K562 (cell line): Measurements from ENCODE around the gene ARHGAP26. TPM values are rescaled to one million over a fixed set of nuclear protein-coding genes. Genes with fewer than 3 reads are reported as not detected.

Experiments
- IRF1 ChIP-seq: sonication (generic); formaldehyde crosslinking; IDR thresholded peaks from 2 replicates; pipeline ENCODE4 v1.8.0; 2022; ENCODE audit warnings: missing genetic modification reagents, mild to moderate bottlenecking, borderline replicate concordance
- LARP7 ChIP-seq: fragments of 450-650 bp; IDR thresholded peaks from 2 replicates; pipeline ENCODE4 v1.6.1; 2016
- MEF2D ChIP-seq: conservative IDR thresholded peaks from 2 replicates; pipeline ENCODE4 v1.6.1; 2016; ENCODE audit warnings: low read depth, missing genetic modification characterization, missing compliant biosample characterization
- PBX2 ChIP-seq, 2 experiments: IDR thresholded peaks in 1 of 2; conservative IDR thresholded peaks in 1 of 2; 2 replicates each; pipeline ENCODE4 v1.6.1; 2016; ENCODE audit warnings: low read depth in 2 of 2, mild to moderate bottlenecking in 1 of 2, missing compliant biosample characterization in 1 of 2, missing genetic modification characterization in 1 of 2, moderate library complexity in 1 of 2
- RBM15 ChIP-seq: fragments of 200-400 bp; formaldehyde crosslinking; IDR thresholded peaks from 2 replicates; pipeline ENCODE4 v1.6.1; 2018; ENCODE audit warnings: mild to moderate bottlenecking, low read length, moderate library complexity; ENCODE audit not compliant: insufficient read depth
- SMARCC2 ChIP-seq: fragments of 450-650 bp; IDR thresholded peaks from 2 replicates; pipeline ENCODE4 v1.6.1; 2017; ENCODE audit warnings: antibody characterized with exemption, moderate library complexity, mild to moderate bottlenecking, low read depth
- SRSF7 ChIP-seq: fragments of 200-400 bp; formaldehyde crosslinking; optimal IDR thresholded peaks from 2 replicates; pipeline ENCODE3; 2017; ENCODE audit warnings: mild to moderate bottlenecking, low read depth, low read length
- THRA ChIP-seq: fragments of 450-650 bp; IDR thresholded peaks from 2 replicates; pipeline ENCODE4 v1.6.1; 2017; ENCODE audit warnings: mild to moderate bottlenecking, moderate library complexity
- ZFP1 ChIP-seq: fragments of 450-650 bp; formaldehyde crosslinking; IDR thresholded peaks from 2 replicates; pipeline ENCODE4 v1.4.0; 2020; ENCODE audit warnings: mild to moderate bottlenecking, mixed read lengths
- ZKSCAN8 ChIP-seq: fragments of 200-800 bp; sonication (Bioruptor generic); IDR thresholded peaks from 2 replicates; pipeline ENCODE4 v1.6.1; 2016; ENCODE audit warnings: missing genetic modification characterization, missing compliant biosample characterization
- ZNF263 ChIP-seq: sonication (generic); formaldehyde crosslinking; IDR thresholded peaks from 2 replicates; pipeline ENCODE4 v1.8.0; 2022; ENCODE audit warnings: mild to moderate bottlenecking, missing genetic modification reagents, borderline replicate concordance
- ZNF384 ChIP-seq: IDR thresholded peaks from 2 replicates; pipeline ENCODE4 v1.6.1; 2012; ENCODE audit warnings: low read depth, low read length, improper control_type of control experiment
- ZNF609 ChIP-seq: sonication (generic); formaldehyde crosslinking; IDR thresholded peaks from 2 replicates; pipeline ENCODE4 v1.8.1; 2023; ENCODE audit warnings: missing genetic modification reagents, mild to moderate bottlenecking, borderline replicate concordance
- polyA plus RNA-seq, 8 experiments: library from polyadenylated mRNA; depleted of rRNA in 4 of 8; stranded (reverse) in 5 of 8; unstranded in 3 of 8; fragments of >200 nt; fragmentation: Nextera tagmentation in 2 of 8; fragmentation: Illumina TruSeq in 1 of 8; extraction: Ambion mirVana in 2 of 8; extraction: Trizol in 1 of 8; gene quantifications; 2 replicates each; pipeline versions ENCODE4 v1.2.1 to v1.2.3, GENCODE V29; 2011 to 2014; ENCODE audit warnings: inconsistent platforms in 1 of 8, missing spikeins in 1 of 8
- total RNA-seq, 7 experiments: library from RNA; depleted of rRNA in 6 of 7; stranded (reverse); fragments of >200 nt in 6 of 7; fragmentation: Illumina TruSeq in 2 of 7; extraction: Trizol in 2 of 7; gene quantifications; 2 replicates each; pipeline versions ENCODE4 v1.2.1 to v1.2.3, GENCODE V29; 2011 to 2021; ENCODE audit warnings: low replicate concordance in 1 of 7
- TF ChIP-seq, protein P1 (sequence below): fragments of 450-650 bp; formaldehyde crosslinking; IDR thresholded peaks from 2 replicates; pipeline ENCODE4 v1.4.0; 2022; ENCODE audit warnings: mild to moderate bottlenecking, moderate library complexity

ARHGAP26 gene
- total and polyA plus RNA-seq, 9 of the 15 experiments (the other 6 are each of a cell fraction or from before 2014, with no cell fraction given), result 0.13 to 1.1 (median 0.55) TPM

DNA sequence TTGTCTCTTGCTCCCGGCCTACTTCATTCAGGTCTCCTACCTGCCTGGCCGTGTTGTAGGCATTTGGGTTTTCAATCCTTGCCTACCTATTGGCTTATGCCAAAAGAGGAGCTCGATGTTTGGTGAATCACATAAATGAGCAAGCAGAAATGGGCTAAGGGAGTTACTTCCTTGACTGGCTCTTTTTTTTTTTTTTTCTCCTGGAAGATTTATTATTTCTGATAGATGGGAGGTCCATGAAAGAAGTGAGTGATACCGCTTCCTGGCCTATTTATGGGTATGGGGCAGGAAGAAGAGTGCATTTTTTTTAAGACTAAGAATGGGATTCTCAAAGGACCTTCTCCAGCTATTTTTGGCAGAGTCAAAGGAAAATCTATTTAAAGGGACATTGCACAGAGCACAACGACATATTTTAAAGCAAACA is 294.1 kb downstream of the ARHGAP26 start (continued):
- TF ChIP-seq PBX2 (CRISPR knock-in tag; IDR thresholded peaks at IDR 0.05; ENCODE audit: low read depth) (no peak), PBX2 (tag; conservative IDR thresholded peaks at IDR 0.05; ENCODE audit: low read depth) (peak; percentile 85), MEF2D (tag) (0 out of 2 replicates have a peak, but pooled peaks have one; percentile 20), ZNF384 (peak; percentile 76), ZKSCAN8 (CRISPR knock-in tag) (no peak), IRF1 (CRISPR knock-in tag) (no peak), LARP7 (no peak), ZNF609 (no peak), SRSF7 (no peak), ZFP1 (CRISPR knock-in tag) (no peak), THRA (no peak), SMARCC2 (no peak), ZNF263 (CRISPR knock-in tag) (no peak), RBM15 (no peak)
- TF ChIP-seq, protein P1, sequence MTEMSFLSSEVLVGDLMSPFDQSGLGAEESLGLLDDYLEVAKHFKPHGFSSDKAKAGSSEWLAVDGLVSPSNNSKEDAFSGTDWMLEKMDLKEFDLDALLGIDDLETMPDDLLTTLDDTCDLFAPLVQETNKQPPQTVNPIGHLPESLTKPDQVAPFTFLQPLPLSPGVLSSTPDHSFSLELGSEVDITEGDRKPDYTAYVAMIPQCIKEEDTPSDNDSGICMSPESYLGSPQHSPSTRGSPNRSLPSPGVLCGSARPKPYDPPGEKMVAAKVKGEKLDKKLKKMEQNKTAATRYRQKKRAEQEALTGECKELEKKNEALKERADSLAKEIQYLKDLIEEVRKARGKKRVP (CRISPR knock-in tag), result no peak
- TF ChIP-seq, all 486 proteins: peak for 5
